Ishikawa (cell line): Measurements from ENCODE around the gene SPANXN2.

Experiments used
- CEBPB ChIP-seq: IDR thresholded peaks from 2 replicates; pipeline ENCODE4 v1.6.1; 2012
- CREB1 ChIP-seq: IDR thresholded peaks from 2 replicates; pipeline ENCODE4 v1.6.1; 2012; ENCODE audit warnings: low read depth
- EGR1 ChIP-seq: IDR thresholded peaks from 2 replicates; pipeline ENCODE4 v1.6.1; 2012
- EP300 ChIP-seq: IDR thresholded peaks from 2 replicates; pipeline ENCODE4 v1.6.1; 2012; ENCODE audit warnings: borderline replicate concordance
- FOXM1 ChIP-seq: IDR thresholded peaks from 2 replicates; pipeline ENCODE4 v1.6.1; 2012; ENCODE audit warnings: low read depth, borderline replicate concordance
- NFIC ChIP-seq: IDR thresholded peaks from 2 replicates; pipeline ENCODE4 v1.6.1; 2012
- RAD21 ChIP-seq: IDR thresholded peaks from 2 replicates; pipeline ENCODE4 v1.6.1; 2012; ENCODE audit warnings: low read depth
- TAF1 ChIP-seq: IDR thresholded peaks from 2 replicates; pipeline ENCODE4 v1.6.1; 2012; ENCODE audit warnings: low read depth, mild to moderate bottlenecking
- TCF12 ChIP-seq: IDR thresholded peaks from 2 replicates; pipeline ENCODE4 v1.6.1; 2012; ENCODE audit warnings: low read depth
- TEAD4 ChIP-seq: IDR thresholded peaks from 2 replicates; pipeline ENCODE4 v1.6.1; 2012
- USF1 ChIP-seq: IDR thresholded peaks from 2 replicates; pipeline ENCODE4 v1.6.1; 2012
- YY1 ChIP-seq: IDR thresholded peaks from 2 replicates; pipeline ENCODE4 v1.6.1; 2012; ENCODE audit warnings: low read depth
- ZBTB7A ChIP-seq: IDR thresholded peaks from 2 replicates; pipeline ENCODE4 v1.6.1; 2012; ENCODE audit warnings: low read depth
- TF ChIP-seq, protein P1 (sequence below): IDR thresholded peaks from 2 replicates; pipeline ENCODE4 v1.6.1; 2012
- TF ChIP-seq, protein P2 (sequence below): IDR thresholded peaks from 2 replicates; pipeline ENCODE4 v1.6.1; 2012; ENCODE audit warnings: low read depth, mild to moderate bottlenecking

Gene SPANXN2

DNA sequence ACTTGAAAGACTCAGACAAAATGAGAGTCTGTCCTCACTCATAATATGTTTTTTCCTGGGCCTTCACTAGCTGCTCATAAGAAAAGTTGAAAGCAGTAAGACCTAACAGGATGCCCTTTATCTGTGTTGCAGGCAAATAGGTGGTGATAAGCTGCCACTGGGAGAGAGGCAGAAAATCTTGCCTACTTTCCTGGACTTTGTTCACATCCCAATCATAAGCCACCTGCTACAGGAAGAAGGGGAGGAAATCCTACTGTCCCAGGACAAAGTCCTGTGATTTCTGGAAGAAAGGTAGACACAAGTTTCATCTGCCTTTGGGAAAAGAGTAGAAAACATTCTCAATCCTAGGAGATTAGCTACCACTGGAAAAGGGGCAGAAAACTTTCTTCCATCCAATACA lies 13.3 kb upstream of the SPANXN2 start:
- TF ChIP-seq NFIC (no peak), USF1 (no peak), TEAD4 (no peak), TAF1 (no peak), YY1 (no peak), FOXM1 (no peak), RAD21 (no peak), EGR1 (no peak), TCF12 (no peak), CEBPB (no peak), CREB1 (no peak), EP300 (no peak), ZBTB7A (no peak)
- TF ChIP-seq, protein P1, sequence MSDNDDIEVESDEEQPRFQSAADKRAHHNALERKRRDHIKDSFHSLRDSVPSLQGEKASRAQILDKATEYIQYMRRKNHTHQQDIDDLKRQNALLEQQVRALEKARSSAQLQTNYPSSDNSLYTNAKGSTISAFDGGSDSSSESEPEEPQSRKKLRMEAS: no peak

- no peak for TF ChIP-seq YY1
- TF ChIP-seq, protein P2, sequence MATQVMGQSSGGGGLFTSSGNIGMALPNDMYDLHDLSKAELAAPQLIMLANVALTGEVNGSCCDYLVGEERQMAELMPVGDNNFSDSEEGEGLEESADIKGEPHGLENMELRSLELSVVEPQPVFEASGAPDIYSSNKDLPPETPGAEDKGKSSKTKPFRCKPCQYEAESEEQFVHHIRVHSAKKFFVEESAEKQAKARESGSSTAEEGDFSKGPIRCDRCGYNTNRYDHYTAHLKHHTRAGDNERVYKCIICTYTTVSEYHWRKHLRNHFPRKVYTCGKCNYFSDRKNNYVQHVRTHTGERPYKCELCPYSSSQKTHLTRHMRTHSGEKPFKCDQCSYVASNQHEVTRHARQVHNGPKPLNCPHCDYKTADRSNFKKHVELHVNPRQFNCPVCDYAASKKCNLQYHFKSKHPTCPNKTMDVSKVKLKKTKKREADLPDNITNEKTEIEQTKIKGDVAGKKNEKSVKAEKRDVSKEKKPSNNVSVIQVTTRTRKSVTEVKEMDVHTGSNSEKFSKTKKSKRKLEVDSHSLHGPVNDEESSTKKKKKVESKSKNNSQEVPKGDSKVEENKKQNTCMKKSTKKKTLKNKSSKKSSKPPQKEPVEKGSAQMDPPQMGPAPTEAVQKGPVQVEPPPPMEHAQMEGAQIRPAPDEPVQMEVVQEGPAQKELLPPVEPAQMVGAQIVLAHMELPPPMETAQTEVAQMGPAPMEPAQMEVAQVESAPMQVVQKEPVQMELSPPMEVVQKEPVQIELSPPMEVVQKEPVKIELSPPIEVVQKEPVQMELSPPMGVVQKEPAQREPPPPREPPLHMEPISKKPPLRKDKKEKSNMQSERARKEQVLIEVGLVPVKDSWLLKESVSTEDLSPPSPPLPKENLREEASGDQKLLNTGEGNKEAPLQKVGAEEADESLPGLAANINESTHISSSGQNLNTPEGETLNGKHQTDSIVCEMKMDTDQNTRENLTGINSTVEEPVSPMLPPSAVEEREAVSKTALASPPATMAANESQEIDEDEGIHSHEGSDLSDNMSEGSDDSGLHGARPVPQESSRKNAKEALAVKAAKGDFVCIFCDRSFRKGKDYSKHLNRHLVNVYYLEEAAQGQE: no peak
- no peak for TF ChIP-seq EP300
- no peak for TF ChIP-seq TAF1
- no peak for TF ChIP-seq EGR1
- no peak for TF ChIP-seq RAD21
- no peak for TF ChIP-seq CREB1
- no peak for TF ChIP-seq ZBTB7A
- no peak for TF ChIP-seq TCF12
- no peak for TF ChIP-seq CEBPB
- TF ChIP-seq NFIC: no peak
- no peak for TF ChIP-seq TEAD4
- no peak for TF ChIP-seq FOXM1
- TF ChIP-seq, protein P1: no peak
- no peak for TF ChIP-seq USF1
These were observed 5.7 kb upstream of the SPANXN2 start for GRCh38 chrX:143726296-143726695.

DNA sequence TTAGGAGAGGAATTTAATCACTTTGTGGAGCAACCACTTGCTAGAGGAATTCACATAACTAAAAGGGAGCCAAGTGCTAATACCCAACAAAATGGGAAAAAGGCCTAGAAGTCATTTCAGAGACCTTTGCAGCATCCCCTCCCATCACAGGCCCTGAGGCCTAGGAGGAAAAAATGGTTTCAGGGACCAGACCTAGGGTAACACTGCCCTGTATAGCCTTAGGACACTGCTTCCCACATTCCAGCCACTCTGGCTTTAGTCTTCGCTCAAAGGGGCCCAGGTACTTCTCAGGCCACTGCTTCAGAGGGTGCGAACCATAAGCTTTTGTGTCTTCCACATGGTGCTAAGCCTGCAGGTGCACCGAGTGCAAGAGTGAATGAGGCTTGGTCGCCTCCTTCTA lies 19.1 kb downstream of the SPANXN2 start:
- TF ChIP-seq RAD21 (no peak), YY1 (no peak), TEAD4 (no peak), CREB1 (no peak), ZBTB7A (no peak), USF1 (no peak), EGR1 (no peak), CEBPB (no peak), TCF12 (no peak), FOXM1 (no peak)
- TF ChIP-seq, protein P1: no peak

DNA sequence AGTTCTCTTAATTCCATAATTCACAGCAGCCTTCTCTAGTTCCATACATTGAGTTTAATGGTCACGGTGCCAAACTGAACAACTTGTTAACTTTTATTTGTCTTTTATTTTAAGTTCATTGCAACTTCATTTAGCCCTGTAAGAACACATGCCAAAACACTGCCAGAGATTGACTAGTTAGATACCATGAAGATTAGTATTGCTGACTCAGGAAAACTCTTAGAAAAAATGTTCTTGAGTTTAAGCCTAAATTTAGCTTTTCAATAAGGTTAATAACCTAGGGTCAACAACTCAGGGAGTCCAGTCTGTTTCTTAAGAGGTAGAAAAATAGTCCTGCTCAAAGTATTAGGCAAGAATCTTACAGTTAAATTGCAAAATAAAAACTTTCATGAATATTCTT lies 25.7 kb downstream of the SPANXN2 start:
- TF ChIP-seq, protein P1: no peak
- TF ChIP-seq EP300 (no peak), RAD21 (no peak), YY1 (no peak), EGR1 (no peak), TAF1 (no peak), NFIC (no peak), ZBTB7A (no peak), CREB1 (no peak)
- TF ChIP-seq, protein P2: no peak

- no peak for TF ChIP-seq YY1
- TF ChIP-seq, protein P1: no peak
- no peak for TF ChIP-seq TCF12
- TF ChIP-seq EP300: no peak
- no peak for TF ChIP-seq TEAD4
- TF ChIP-seq, protein P2: no peak
- no peak for TF ChIP-seq EGR1
- TF ChIP-seq CREB1: no peak
- TF ChIP-seq CEBPB: no peak
- no peak for TF ChIP-seq TAF1
- no peak for TF ChIP-seq FOXM1
- no peak for TF ChIP-seq ZBTB7A
- TF ChIP-seq USF1: no peak
- no peak for TF ChIP-seq NFIC
These were observed 37.1 kb downstream of the SPANXN2 start for GRCh38 chrX:143683486-143683885.
